Liver (tissue), 9 donors: ENCODE measurements around the gene PRND. TPM values are rescaled to one million over a fixed set of nuclear protein-coding genes. Genes with fewer than 3 reads are reported as not detected.

Source experiments
- DNase-seq: peaks from one replicate; pipeline ENCODE4 v3.0.0-alpha.2; 2017; ENCODE audit warnings: low spot score
- H3K27ac ChIP-seq, 2 donors: one replicate each; pipeline ENCODE4 v1.7.0; 2013; ENCODE audit warnings: inconsistent platforms in 2 of 2, low read length in 2 of 2, control low read depth in 1 of 2, low read depth in 1 of 2, mild to moderate bottlenecking in 1 of 2
- H3K27me3 ChIP-seq, 4 donors: one replicate each; pipeline versions ENCODE4 v1.6.1 to v1.7.0; 2013; ENCODE audit warnings: low read length in 3 of 4, inconsistent platforms in 1 of 4, mild to moderate bottlenecking in 1 of 4, moderate library complexity in 1 of 4; ENCODE audit not compliant: control insufficient read depth in 4 of 4, insufficient read depth in 4 of 4
- H3K36me3 ChIP-seq, 4 donors: one replicate each; pipeline versions ENCODE4 v1.6.1 to v1.7.0; 2013; ENCODE audit warnings: low read length in 3 of 4, mild to moderate bottlenecking in 3 of 4, low read depth in 1 of 4, moderate library complexity in 1 of 4; ENCODE audit not compliant: control insufficient read depth in 4 of 4, insufficient read depth in 3 of 4
- H3K4me1 ChIP-seq, 4 donors: one replicate each; pipeline versions ENCODE4 v1.6.1 to v1.7.0; 2013; ENCODE audit warnings: low read length in 3 of 4, mild to moderate bottlenecking in 3 of 4, moderate library complexity in 1 of 4; ENCODE audit not compliant: control insufficient read depth in 4 of 4, insufficient read depth in 4 of 4
- H3K4me3 ChIP-seq, 3 donors: one replicate each; pipeline versions ENCODE4 v1.6.1 to v1.7.0; 2013; ENCODE audit warnings: low read length in 3 of 3, control low read depth in 1 of 3, low read depth in 1 of 3, mild to moderate bottlenecking in 1 of 3
- H3K9ac ChIP-seq, 2 donors: one replicate each; pipeline ENCODE4 v1.7.0; 2013; ENCODE audit warnings: low read length in 2 of 2, mild to moderate bottlenecking in 2 of 2, moderate library complexity in 2 of 2, control low read depth in 1 of 2, low read depth in 1 of 2
- H3K9me3 ChIP-seq, 4 donors: one replicate each; pipeline versions ENCODE4 v1.6.1 to v1.7.0; 2013; ENCODE audit warnings: low read length in 3 of 4; ENCODE audit not compliant: control insufficient read depth in 4 of 4
- ATF3 ChIP-seq: IDR thresholded peaks from 2 replicates; pipeline ENCODE4 v1.6.1; 2016; ENCODE audit warnings: antibody characterized with exemption
- EGR1 ChIP-seq, 2 donors: IDR thresholded peaks; 2 replicates each; pipeline ENCODE4 v1.6.1; 2016 to 2018; ENCODE audit warnings: antibody characterized with exemption in 2 of 2, low read depth in 2 of 2
- FOXA1 ChIP-seq: IDR thresholded peaks from 2 replicates; pipeline ENCODE4 v1.6.1; 2016; ENCODE audit warnings: antibody characterized with exemption
- FOXA2 ChIP-seq: IDR thresholded peaks from 2 replicates; pipeline ENCODE4 v1.6.1; 2016; ENCODE audit warnings: antibody characterized with exemption
- GABPA ChIP-seq, 2 donors: IDR thresholded peaks in 1 of 2; conservative IDR thresholded peaks in 1 of 2; 2 replicates each; pipeline ENCODE4 v1.6.1; 2016; ENCODE audit warnings: antibody characterized with exemption in 2 of 2, mild to moderate bottlenecking in 1 of 2, moderate library complexity in 1 of 2
- HNF4A ChIP-seq, 2 donors: conservative IDR thresholded peaks; 2 replicates each; pipeline ENCODE4 v1.6.1; 2016; ENCODE audit warnings: antibody characterized with exemption in 2 of 2, mild to moderate bottlenecking in 2 of 2
- HNF4G ChIP-seq: IDR thresholded peaks from 2 replicates; pipeline ENCODE4 v1.6.1; 2016; ENCODE audit warnings: antibody characterized with exemption
- JUND ChIP-seq, 2 donors: IDR thresholded peaks; 2 replicates each; pipeline ENCODE4 v1.6.1; 2016; ENCODE audit warnings: antibody characterized with exemption in 2 of 2
- MAX ChIP-seq: IDR thresholded peaks from 2 replicates; pipeline ENCODE4 v1.6.1; 2016; ENCODE audit warnings: antibody characterized with exemption
- NR2F2 ChIP-seq: IDR thresholded peaks from 2 replicates; pipeline ENCODE4 v1.6.1; 2016; ENCODE audit warnings: antibody characterized with exemption
- RAD21 ChIP-seq, 2 donors: IDR thresholded peaks; 2 replicates each; pipeline ENCODE4 v1.6.1; 2016; ENCODE audit warnings: antibody characterized with exemption in 2 of 2, mild to moderate bottlenecking in 2 of 2
- REST ChIP-seq: IDR thresholded peaks from 2 replicates; pipeline ENCODE4 v1.6.1; 2016; ENCODE audit warnings: antibody characterized with exemption, mild to moderate bottlenecking
- RXRA ChIP-seq, 2 donors: IDR thresholded peaks; 2 replicates each; pipeline ENCODE4 v1.6.1; 2017 to 2018; ENCODE audit warnings: antibody characterized with exemption in 2 of 2, mild to moderate bottlenecking in 1 of 2
- SP1 ChIP-seq: IDR thresholded peaks from 2 replicates; pipeline ENCODE4 v1.6.1; 2018; ENCODE audit warnings: antibody characterized with exemption, mild to moderate bottlenecking
- TAF1 ChIP-seq: conservative IDR thresholded peaks from 2 replicates; pipeline ENCODE4 v1.6.1; 2016; ENCODE audit warnings: antibody characterized with exemption, mild to moderate bottlenecking
- YY1 ChIP-seq: IDR thresholded peaks from 2 replicates; pipeline ENCODE4 v1.6.1; 2016; ENCODE audit warnings: antibody characterized with exemption, mild to moderate bottlenecking
- WGBS: extraction: QIAGEN DNeasy Blood & Tissue Kit; methylation state at CpG from one replicate; pipeline ENCODE4 v1.1.7; 2013; 5-methylcytosine and 5-hydroxymethylcytosine counted together
- polyA plus RNA-seq, 2 donors: library from polyadenylated mRNA; stranded (reverse) in 1 of 2; unstranded in 1 of 2; fragments of 200-250 nt in 1 of 2; fragments of >200 nt in 1 of 2; fragmentation: Nextera tagmentation in 1 of 2; extraction: Ambion mirVana in 1 of 2; gene quantifications; one replicate each; pipeline versions ENCODE4 v1.2.1 to v1.2.3, GENCODE V29; 2013 to 2015
- total RNA-seq, 2 donors: library from RNA; depleted of rRNA; stranded (reverse); fragments of >200 nt; gene quantifications; one replicate each; pipeline ENCODE4 v1.2.3, GENCODE V29; 2014
- TF ChIP-seq, protein P1 (sequence below): fragments of 150-350 bp; IDR thresholded peaks from 2 replicates; pipeline ENCODE4 v1.5.1; 2017; ENCODE audit warnings: improper control_type of control experiment, low read depth, low read length; ENCODE audit not compliant: missing input control
- donor health status: healthy.
- donor health status: healthy.
- donor health status: healthy.
- donor health status: healthy.
- donor health status: healthy.

PRND gene
- total and polyA plus RNA-seq, 4 donors: 0.23 TPM; not detected in 3

- WGBS: 88% methylated on average over 1 of the region's 1 CpG
- no peaks in the 10 kb centered on the region for H3K27me3 ChIP-seq
- TF ChIP-seq HNF4G (no peak), TAF1 (no peak), RAD21 (IDR thresholded peaks at IDR 0.05) (no peak), RXRA (IDR thresholded peaks at IDR 0.05) (no peak), REST (no peak), FOXA1 (no peak), HNF4A (conservative IDR thresholded peaks at IDR 0.05) (no peak), MAX (no peak), SP1 (no peak), EGR1 (IDR thresholded peaks at IDR 0.05; ENCODE audit: low read depth in 2 of 2) (no peak), GABPA (IDR thresholded peaks at IDR 0.05 in 1 of 2, conservative IDR thresholded peaks at IDR 0.05 in 1 of 2) (no peak), YY1 (no peak)
- TF ChIP-seq, protein P1, sequence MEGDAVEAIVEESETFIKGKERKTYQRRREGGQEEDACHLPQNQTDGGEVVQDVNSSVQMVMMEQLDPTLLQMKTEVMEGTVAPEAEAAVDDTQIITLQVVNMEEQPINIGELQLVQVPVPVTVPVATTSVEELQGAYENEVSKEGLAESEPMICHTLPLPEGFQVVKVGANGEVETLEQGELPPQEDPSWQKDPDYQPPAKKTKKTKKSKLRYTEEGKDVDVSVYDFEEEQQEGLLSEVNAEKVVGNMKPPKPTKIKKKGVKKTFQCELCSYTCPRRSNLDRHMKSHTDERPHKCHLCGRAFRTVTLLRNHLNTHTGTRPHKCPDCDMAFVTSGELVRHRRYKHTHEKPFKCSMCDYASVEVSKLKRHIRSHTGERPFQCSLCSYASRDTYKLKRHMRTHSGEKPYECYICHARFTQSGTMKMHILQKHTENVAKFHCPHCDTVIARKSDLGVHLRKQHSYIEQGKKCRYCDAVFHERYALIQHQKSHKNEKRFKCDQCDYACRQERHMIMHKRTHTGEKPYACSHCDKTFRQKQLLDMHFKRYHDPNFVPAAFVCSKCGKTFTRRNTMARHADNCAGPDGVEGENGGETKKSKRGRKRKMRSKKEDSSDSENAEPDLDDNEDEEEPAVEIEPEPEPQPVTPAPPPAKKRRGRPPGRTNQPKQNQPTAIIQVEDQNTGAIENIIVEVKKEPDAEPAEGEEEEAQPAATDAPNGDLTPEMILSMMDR: no peak
These were observed 43.1 kb downstream of the PRND start for GRCh38 chr20:4764805-4765204.

GRCh38 chr20:4765681-4766080, 44.0 kb downstream of the PRND start:
- no peak overlapping the region for H3K4me3 ChIP-seq
- no peak overlapping the region for H3K27ac ChIP-seq
- H3K4me1 ChIP-seq: peaks cover 0 to 6% (median 4%) of the 10 kb centered on the region in 4 donors
- no peaks in the 10 kb centered on the region for H3K9me3 ChIP-seq
- TF ChIP-seq MAX (no peak), FOXA1 (no peak), HNF4A (conservative IDR thresholded peaks at IDR 0.05) (no peak), JUND (IDR thresholded peaks at IDR 0.05) (no peak), REST (no peak), TAF1 (no peak), SP1 (no peak), EGR1 (IDR thresholded peaks at IDR 0.05; ENCODE audit: low read depth in 2 of 2) (no peak), YY1 (no peak), RXRA (IDR thresholded peaks at IDR 0.05) (no peak), GABPA (IDR thresholded peaks at IDR 0.05 in 1 of 2, conservative IDR thresholded peaks at IDR 0.05 in 1 of 2) (no peak), FOXA2 (no peak), RAD21 (IDR thresholded peaks at IDR 0.05) (no peak), HNF4G (no peak), ATF3 (no peak), NR2F2 (no peak)
- TF ChIP-seq, protein P1: no peak
- DNase-seq: no peak
- no peaks in the 10 kb centered on the region for H3K36me3 ChIP-seq
- no peak overlapping the region for H3K9ac ChIP-seq
- H3K27me3 ChIP-seq: no peaks in the 10 kb centered on the region
- 95% methylated on average over 3 of the region's 3 CpGs for WGBS

More at GRCh38 chr20:4764805-4765204, 43.1 kb downstream of the PRND start:
- no peak overlapping the region for H3K4me3 ChIP-seq
- no peak overlapping the region for H3K9ac ChIP-seq
- no peak overlapping the region for H3K27ac ChIP-seq
- no peak for DNase-seq
- H3K9me3 ChIP-seq: no peaks in the 10 kb centered on the region
- H3K36me3 ChIP-seq: no peaks in the 10 kb centered on the region
- H3K4me1 ChIP-seq: peaks cover 0 to 7% (median 4%) of the 10 kb centered on the region in 4 donors
